ENCODE data around the gene TBL1Y. TPM values are rescaled to one million over a fixed set of nuclear protein-coding genes. Genes with fewer than 3 reads are reported as not detected.

Gene TBL1Y
- total and polyA plus RNA-seq, 2 of the 4 experiments (the other 2 are of a cell fraction): not detected

- H3K56ac ChIP-seq (ENCODE audit: extremely low read depth, insufficient read depth, low read length): no peak overlapping the region
- in situ Hi-C loops (cut with MboI; ENCODE audit: low sequenced_read_pairs) (no loop called here), dilution Hi-C loops (cut with HindIII; ENCODE audit: low sequenced_read_pairs, unreplicated experiment) (no loop called here), intact Hi-C loops (cut with micrococcal nuclease) (no loop called here)
- no peaks in the 10 kb centered on the region for H4K20me1 ChIP-seq (ENCODE audit: insufficient read depth, low read length)
- CTCF ChIA-PET: no interaction called here
- H3K9ac ChIP-seq (ENCODE audit: low read depth, low read length): no peak overlapping the region
- no peak overlapping the region for H2BK120ac ChIP-seq (ENCODE audit: low read depth, low read length)
- no peak overlapping the region for H3K23ac ChIP-seq (ENCODE audit: low read depth, low read length)
- no peaks in the 10 kb centered on the region for H3K9me1 ChIP-seq (ENCODE audit: insufficient read depth, low read length)
- no peaks in the 10 kb centered on the region for H3K79me1 ChIP-seq (ENCODE audit: low read depth in 1 of 2, low read length in 2 of 2)
- no peaks in the 10 kb centered on the region for H3K27me3 ChIP-seq (ENCODE audit: control insufficient read depth, insufficient read depth, low read length)
- no peaks in the 10 kb centered on the region for H3K9me3 ChIP-seq (ENCODE audit: control insufficient read depth, insufficient read depth, low read length)
- WGBS, 2 experiments (ENCODE audit: extremely low coverage in 2 of 2, insufficient read length in 1 of 2): no CpG with 5 or more reads among the region's 14 CpGs
- no TSS peak for BruUV-seq (replicated peaks)
- H3K4me3 ChIP-seq (ENCODE audit: insufficient read depth, low read depth, low read length): no peak overlapping the region
- no peak overlapping the region for H3K14ac ChIP-seq (replicated peaks; ENCODE audit: low read depth, low read length)
- H2BK5ac ChIP-seq (ENCODE audit: low read depth, low read length, poor library complexity, severe bottlenecking): no peak overlapping the region
- H2AK5ac ChIP-seq (ENCODE audit: low read depth, low read length): no peak overlapping the region
- H4K5ac ChIP-seq (ENCODE audit: low read depth, low read length): no peak overlapping the region
- DNase-seq: no peak
- ATAC-seq (ENCODE audit: low read depth): no peak
- H2AFZ ChIP-seq (replicated peaks; ENCODE audit: low read length, poor library complexity): no peak overlapping the region
- no peak overlapping the region for H2AK9ac ChIP-seq (replicated peaks; ENCODE audit: low read depth, low read length, poor library complexity)
- H4K91ac ChIP-seq (ENCODE audit: insufficient read depth, low read depth, low read length): no peak overlapping the region
- POLR2A ChIA-PET (ENCODE audit: unreplicated experiment): no interaction called here
- no peaks in the 10 kb centered on the region for H3K36me3 ChIP-seq (ENCODE audit: control insufficient read depth, insufficient read depth, low read length)
- no peak overlapping the region for H3K27ac ChIP-seq (ENCODE audit: insufficient read depth, low read length)
- no peak overlapping the region for H3K18ac ChIP-seq (ENCODE audit: low read depth, low read length)
- no peak overlapping the region for H2BK15ac ChIP-seq (ENCODE audit: low read depth, low read length)
- no peaks in the 10 kb centered on the region for H3K4me1 ChIP-seq (ENCODE audit: control insufficient read depth, insufficient read depth, low read length)
- no peak overlapping the region for H2BK20ac ChIP-seq (ENCODE audit: low read depth, low read length)
- H3K4ac ChIP-seq (ENCODE audit: low read depth, low read length): no peak overlapping the region
- no peak overlapping the region for H4K8ac ChIP-seq (ENCODE audit: low read depth in 2 of 2, low read length in 2 of 2)
- no peak overlapping the region for H3K4me2 ChIP-seq (ENCODE audit: low read depth, low read length)
- no peak for TF ChIP-seq RFX5 (IDR thresholded peaks at IDR 0.05; ENCODE audit: low read depth, low read length)
- no peak for TF ChIP-seq FOS (IDR thresholded peaks at IDR 0.05; ENCODE audit: low read depth, low read length)
- no peak for TF ChIP-seq SMC3 (IDR thresholded peaks at IDR 0.05; ENCODE audit: low read depth, low read length)
- TF ChIP-seq CTCF (conservative IDR thresholded peaks at IDR 0.05; ENCODE audit: low read depth, low read length): no peak
- no peak for TF ChIP-seq MAZ (IDR thresholded peaks at IDR 0.05; ENCODE audit: borderline replicate concordance, low read depth, low read length)
- TF ChIP-seq MAFK (IDR thresholded peaks at IDR 0.05; ENCODE audit: low read depth, low read length): no peak
- TF ChIP-seq RAD21 (IDR thresholded peaks at IDR 0.05; ENCODE audit: low read length): no peak
- no peak for TF ChIP-seq POLR2A (IDR thresholded peaks at IDR 0.05; ENCODE audit: low read depth, low read length)
- TF ChIP-seq CEBPB (IDR thresholded peaks at IDR 0.05; ENCODE audit: low read depth, low read length): no peak
- TF ChIP-seq RCOR1 (IDR thresholded peaks at IDR 0.05; ENCODE audit: insufficient replicate concordance, low read length): no peak
- no peak for TF ChIP-seq MXI1 (IDR thresholded peaks at IDR 0.05; ENCODE audit: borderline replicate concordance, low read depth, low read length)
These were observed 641 bp upstream of the TBL1Y start for GRCh38 chrY:6909856-6910255.

All from IMR-90 (cell line).